B cell (primary cell): ENCODE data around the gene OR2F2. TPM values are rescaled to one million over a fixed set of nuclear protein-coding genes. Genes with fewer than 3 reads are reported as not detected.

Source experiments
- ATAC-seq: fragments of 200-7000 bp; cut with Tn5 transposase; one replicate; pipeline ENCODE4 v1.10.0; 2021; ENCODE audit warnings: low read depth, mild to moderate bottlenecking, moderate number of reproducible peaks, moderate library complexity
- CTCF ChIA-PET: fragments of 350-600 bp; sonication (Branson Sonifier 250); formaldehyde crosslinking; loops from one replicate; lab custom pipeline; 2021; ENCODE audit warnings: antibody characterized with exemption, inconsistent platforms; lab: Charles Lee
- POLR2A ChIA-PET: fragments of 350-600 bp; sonication (Branson Sonifier 250); formaldehyde crosslinking; loops from one replicate; lab custom pipeline; 2021; ENCODE audit warnings: antibody characterized with exemption; lab: Charles Lee
- DNase-seq: peaks from one replicate; pipeline ENCODE4 v3.0.0; 2013
- H2AFZ ChIP-seq: 2 replicates; pipeline ENCODE4 v1.6.1; 2012; ENCODE audit warnings: mild to moderate bottlenecking, low read depth, low read length; ENCODE audit not compliant: insufficient read depth, poor library complexity, severe bottlenecking
- H3K27ac ChIP-seq, 2 donors: 1 replicate in 1 of 2; 2 replicates in 1 of 2; pipeline ENCODE4 v1.5.1; 2012 to 2013; ENCODE audit warnings: low read length in 2 of 2, mild to moderate bottlenecking in 2 of 2, moderate library complexity in 1 of 2
- H3K27me3 ChIP-seq, 4 experiments: fragments of 200-600 bp in 1 of 4; sonication (generic) in 1 of 4; replicated peaks in 1 of 4; 1 replicate in 2 of 4; 2 replicates in 2 of 4; pipeline versions ENCODE4 v1.6.1 to v1.7.0; 2013 to 2016; ENCODE audit warnings: low read length in 3 of 4, mild to moderate bottlenecking in 2 of 4, mixed read lengths in 1 of 4, moderate library complexity in 1 of 4; ENCODE audit not compliant: insufficient read depth in 4 of 4, control insufficient read depth in 3 of 4; ENCODE audit errors: control extremely low read depth in 1 of 4
- H3K36me3 ChIP-seq, 2 experiments: replicated peaks in 1 of 2; 1 replicate in 1 of 2; 2 replicates in 1 of 2; pipeline versions ENCODE4 v1.6.1 to v1.7.1; 2013; ENCODE audit warnings: low read length in 1 of 2; ENCODE audit not compliant: insufficient read depth in 2 of 2, control insufficient read depth in 1 of 2; ENCODE audit errors: control extremely low read depth in 1 of 2, extremely low read depth in 1 of 2
- H3K4me1 ChIP-seq, 2 donors: fragments of 200-600 bp in 1 of 2; sonication (generic) in 1 of 2; 1 replicate in 1 of 2; 2 replicates in 1 of 2; pipeline versions ENCODE4 v1.5.1 to v1.6.1; 2013 to 2017; ENCODE audit warnings: low read length in 2 of 2; ENCODE audit not compliant: control insufficient read depth in 2 of 2, insufficient read depth in 2 of 2
- H3K4me2 ChIP-seq: replicated peaks from 2 replicates; pipeline ENCODE3; 2012; ENCODE audit warnings: mild to moderate bottlenecking, low read depth, low read length; ENCODE audit not compliant: poor library complexity, severe bottlenecking
- H3K4me3 ChIP-seq, 5 experiments: fragments of 200-600 bp in 1 of 5; sonication (generic) in 1 of 5; 1 replicate in 3 of 5; 2 replicates in 2 of 5; pipeline versions ENCODE4 v1.5.1 to v1.7.0; 2011 to 2016; ENCODE audit warnings: low read length in 4 of 5, mild to moderate bottlenecking in 4 of 5, low read depth in 2 of 5, control low read depth in 1 of 5, moderate library complexity in 1 of 5; ENCODE audit not compliant: insufficient read depth in 1 of 5; ENCODE audit errors: control extremely low read depth in 1 of 5, extremely low read depth in 1 of 5
- H3K79me2 ChIP-seq: fragments of 200-600 bp; sonication (generic); one replicate; pipeline ENCODE4 v1.6.0; 2016; ENCODE audit warnings: low read length; ENCODE audit not compliant: control insufficient read depth, insufficient read depth
- H3K9ac ChIP-seq: fragments of 200-600 bp; sonication (generic); 2 replicates; pipeline ENCODE4 v1.6.1; 2017; ENCODE audit warnings: mild to moderate bottlenecking, low read length, moderate library complexity
- H3K9me3 ChIP-seq, 3 donors: one replicate each; pipeline versions ENCODE4 v1.6.1 to v1.7.1; 2013; ENCODE audit warnings: low read length in 2 of 3; ENCODE audit not compliant: control insufficient read depth in 2 of 3, insufficient read depth in 1 of 3; ENCODE audit errors: control extremely low read depth in 1 of 3
- H4K20me1 ChIP-seq: 2 replicates; pipeline ENCODE4 v1.6.0; 2012; ENCODE audit warnings: mild to moderate bottlenecking, low read length; ENCODE audit not compliant: insufficient read depth, control insufficient read depth, poor library complexity, severe bottlenecking
- H3K27ac Mint-ChIP-seq: one replicate; pipeline ENCODE4 v1.8.0; 2021; ENCODE audit warnings: mixed read lengths
- H3K27me3 Mint-ChIP-seq: one replicate; pipeline ENCODE4 v1.8.0; 2021; ENCODE audit warnings: mixed read lengths
- H3K4me1 Mint-ChIP-seq: one replicate; pipeline ENCODE4 v1.8.0; 2021; ENCODE audit warnings: mixed read lengths
- H3K4me3 Mint-ChIP-seq: one replicate; pipeline ENCODE4 v1.8.0; 2021; ENCODE audit warnings: mixed read lengths
- H3K9me3 Mint-ChIP-seq: one replicate; pipeline ENCODE4 v1.8.0; 2022; ENCODE audit warnings: mixed read lengths; ENCODE audit not compliant: insufficient read depth
- CTCF ChIP-seq: fragments of 200-600 bp; IDR thresholded peaks from one replicate; pipeline ENCODE4 v1.8.0; 2022; ENCODE audit warnings: antibody characterized with exemption, mild to moderate bottlenecking
- EZH2 ChIP-seq: IDR thresholded peaks from 2 replicates; pipeline ENCODE4 v1.6.1; 2012; ENCODE audit warnings: borderline replicate concordance, low read depth, mild to moderate bottlenecking, moderate library complexity, low read length; ENCODE audit not compliant: insufficient read depth, poor library complexity, severe bottlenecking
- WGBS: methylation state at CpG from one replicate; pipeline ENCODE4 v1.1.5; 2013; ENCODE audit warnings: missing lambda C conversion rate; ENCODE audit not compliant: insufficient coverage; 5-methylcytosine and 5-hydroxymethylcytosine counted together
- intact Hi-C: fragments of 100-400 bp; cut with micrococcal nuclease; formaldehyde crosslinking; loops from one replicate; pipeline ENCODE4 v1.10.0; 2022
- polyA plus RNA-seq: library from polyadenylated mRNA; depleted of rRNA; stranded (reverse); fragments of >200 nt; gene quantifications from 2 replicates; pipeline ENCODE4 v1.2.3, GENCODE V29; 2012
- total RNA-seq, 2 donors: library from RNA; stranded (reverse); fragments of 120-200 nt in 1 of 2; gene quantifications; 1 replicate in 1 of 2; 2 replicates in 1 of 2; pipeline versions ENCODE4 v1.2.3 to v1.2.4, GENCODE V29; 2013 to 2022

The OR2F2 gene
- total and polyA plus RNA-seq, 2 donors (not counting 1 experiment from before 2014, with no cell fraction given): not detected

GRCh38 chr7:143910473-143911248 is 24.4 kb upstream of the OR2F2 start:
- 100% methylated on average over 1 of the region's 3 CpGs for WGBS
- TF ChIP-seq CTCF: no peak
- TF ChIP-seq EZH2: no peak
- Histone ChIP-seq H3K4me1 (no peaks in the 10 kb centered on the region), H3K4me3 (no peak overlapping the region), H3K4me2 (no peak overlapping the region), H3K9ac (no peak overlapping the region), H3K36me3 (no peaks in the 10 kb centered on the region), H4K20me1 (no peaks in the 10 kb centered on the region), H3K27ac (no peak overlapping the region), H3K27me3 (no peaks in the 10 kb centered on the region), H2AFZ (no peak overlapping the region), H3K79me2 (no peaks in the 10 kb centered on the region), H3K9me3 (no peaks in the 10 kb centered on the region)
- ChIA-PET POLR2A (no interaction called here), CTCF (no interaction called here)
- ATAC-seq: no peak
- peaks cover 16% of the 10 kb centered on the region for H3K27me3 Mint-ChIP-seq
- H3K4me3 Mint-ChIP-seq: no peak overlapping the region
- H3K4me1 Mint-ChIP-seq: no peaks in the 10 kb centered on the region
- intact Hi-C loops: no loop called here
- no peak overlapping the region for H3K27ac Mint-ChIP-seq
- no peak for DNase-seq
- H3K9me3 Mint-ChIP-seq: no peaks in the 10 kb centered on the region

- Histone ChIP-seq H3K79me2 (no peaks in the 10 kb centered on the region), H3K9ac (no peak overlapping the region), H4K20me1 (no peaks in the 10 kb centered on the region), H3K9me3 (peaks cover 0 to 2% (median 0%) of the 10 kb centered on the region in 3 donors), H3K27ac (no peak overlapping the region), H2AFZ (no peak overlapping the region), H3K4me2 (no peak overlapping the region), H3K36me3 (no peaks in the 10 kb centered on the region), H3K4me3 (no peak overlapping the region), H3K4me1 (no peaks in the 10 kb centered on the region), H3K27me3 (peaks cover 0 to 3% (median 0%) of the 10 kb centered on the region in 4 experiments)
- ChIA-PET POLR2A (no interaction called here), CTCF (no interaction called here)
- DNase-seq (no peak), ATAC-seq (no peak)
- H3K4me1 Mint-ChIP-seq: no peaks in the 10 kb centered on the region
- WGBS: no CpG with 5 or more reads among the region's 3 CpGs
- H3K4me3 Mint-ChIP-seq: no peak overlapping the region
- no peak overlapping the region for H3K27ac Mint-ChIP-seq
- intact Hi-C loops: no loop called here
- peaks cover 26% of the 10 kb centered on the region for H3K27me3 Mint-ChIP-seq
- TF ChIP-seq EZH2 (no peak), CTCF (no peak)
- H3K9me3 Mint-ChIP-seq: no peaks in the 10 kb centered on the region
Observed at GRCh38 chr7:143913945-143914615, 21.0 kb upstream of the OR2F2 start.
